Measurements from ENCODE around the gene OR6B1. TPM values are rescaled to one million over a fixed set of nuclear protein-coding genes. Genes with fewer than 3 reads are reported as not detected.

OR6B1 gene
- total RNA-seq, 1 donor from 2014 or later = not detected

DNA sequence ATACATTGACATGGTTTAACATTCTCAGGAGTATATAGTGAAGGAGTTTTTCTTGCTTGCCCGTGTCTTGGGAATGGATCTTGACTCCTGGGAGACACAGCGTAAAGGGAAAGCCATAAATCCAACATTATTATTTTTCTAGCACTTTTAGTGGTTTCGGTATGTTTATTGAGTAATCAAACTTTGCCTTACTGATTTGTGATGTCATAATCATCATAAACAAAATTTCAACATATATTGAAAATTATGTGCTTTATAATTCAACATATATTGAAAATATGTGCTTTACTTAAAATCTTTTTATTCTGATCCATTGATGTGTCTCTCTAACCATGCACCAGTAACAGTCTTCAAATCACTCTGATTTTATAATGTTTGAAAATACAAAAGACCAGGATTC lies 28.4 kb downstream of the OR6B1 start:
- Mint-ChIP-seq H3K27ac (ENCODE audit: unreplicated experiment) (no peak overlapping the region), H3K4me3 (ENCODE audit: unreplicated experiment) (no peak overlapping the region), H3K27me3 (ENCODE audit: unreplicated experiment) (no peaks in the 10 kb centered on the region), H3K4me1 (ENCODE audit: low read depth, unreplicated experiment) (no peaks in the 10 kb centered on the region), H3K9me3 (ENCODE audit: unreplicated experiment) (no peaks in the 10 kb centered on the region), H3K36me3 (ENCODE audit: unreplicated experiment) (no peaks in the 10 kb centered on the region)
- TF ChIP-seq, protein P1, sequence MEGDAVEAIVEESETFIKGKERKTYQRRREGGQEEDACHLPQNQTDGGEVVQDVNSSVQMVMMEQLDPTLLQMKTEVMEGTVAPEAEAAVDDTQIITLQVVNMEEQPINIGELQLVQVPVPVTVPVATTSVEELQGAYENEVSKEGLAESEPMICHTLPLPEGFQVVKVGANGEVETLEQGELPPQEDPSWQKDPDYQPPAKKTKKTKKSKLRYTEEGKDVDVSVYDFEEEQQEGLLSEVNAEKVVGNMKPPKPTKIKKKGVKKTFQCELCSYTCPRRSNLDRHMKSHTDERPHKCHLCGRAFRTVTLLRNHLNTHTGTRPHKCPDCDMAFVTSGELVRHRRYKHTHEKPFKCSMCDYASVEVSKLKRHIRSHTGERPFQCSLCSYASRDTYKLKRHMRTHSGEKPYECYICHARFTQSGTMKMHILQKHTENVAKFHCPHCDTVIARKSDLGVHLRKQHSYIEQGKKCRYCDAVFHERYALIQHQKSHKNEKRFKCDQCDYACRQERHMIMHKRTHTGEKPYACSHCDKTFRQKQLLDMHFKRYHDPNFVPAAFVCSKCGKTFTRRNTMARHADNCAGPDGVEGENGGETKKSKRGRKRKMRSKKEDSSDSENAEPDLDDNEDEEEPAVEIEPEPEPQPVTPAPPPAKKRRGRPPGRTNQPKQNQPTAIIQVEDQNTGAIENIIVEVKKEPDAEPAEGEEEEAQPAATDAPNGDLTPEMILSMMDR (IDR thresholded peaks at IDR 0.05; ENCODE audit: partially characterized antibody, unreplicated experiment) = no peak
- no peak for DNase-seq

DNA sequence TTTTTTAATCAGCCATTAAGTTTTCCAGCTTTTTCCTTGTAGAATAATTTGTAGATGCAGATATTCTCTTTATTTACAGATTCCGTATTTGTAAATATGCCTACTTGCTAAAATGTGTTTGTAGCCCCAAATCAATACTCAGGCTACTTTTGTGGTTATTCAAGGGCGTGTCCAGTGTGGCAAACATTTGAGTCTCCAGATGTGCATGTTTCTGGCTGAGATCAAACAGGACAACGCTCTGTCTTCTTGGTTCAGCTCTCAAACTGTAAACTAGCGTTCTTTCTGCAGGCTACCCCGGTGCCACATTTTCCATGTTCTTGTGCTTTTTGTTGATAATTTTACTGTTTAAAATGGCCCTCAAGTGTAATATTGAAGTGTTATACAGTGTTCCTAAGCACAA lies 32.4 kb downstream of the OR6B1 start:
- no peaks in the 10 kb centered on the region for H3K36me3 Mint-ChIP-seq (ENCODE audit: unreplicated experiment)
- peak overlapping the region; percentile 36 for H3K27ac Mint-ChIP-seq (ENCODE audit: unreplicated experiment)
- H3K4me1 Mint-ChIP-seq (ENCODE audit: low read depth, unreplicated experiment) = no peaks in the 10 kb centered on the region
- DNase-seq = no peak
- TF ChIP-seq, protein P1 (IDR thresholded peaks at IDR 0.05; ENCODE audit: partially characterized antibody, unreplicated experiment) = no peak
- H3K4me3 Mint-ChIP-seq (ENCODE audit: unreplicated experiment) = no peak overlapping the region
- H3K9me3 Mint-ChIP-seq (ENCODE audit: unreplicated experiment) = no peaks in the 10 kb centered on the region
- H3K27me3 Mint-ChIP-seq (ENCODE audit: unreplicated experiment) = no peaks in the 10 kb centered on the region

DNA sequence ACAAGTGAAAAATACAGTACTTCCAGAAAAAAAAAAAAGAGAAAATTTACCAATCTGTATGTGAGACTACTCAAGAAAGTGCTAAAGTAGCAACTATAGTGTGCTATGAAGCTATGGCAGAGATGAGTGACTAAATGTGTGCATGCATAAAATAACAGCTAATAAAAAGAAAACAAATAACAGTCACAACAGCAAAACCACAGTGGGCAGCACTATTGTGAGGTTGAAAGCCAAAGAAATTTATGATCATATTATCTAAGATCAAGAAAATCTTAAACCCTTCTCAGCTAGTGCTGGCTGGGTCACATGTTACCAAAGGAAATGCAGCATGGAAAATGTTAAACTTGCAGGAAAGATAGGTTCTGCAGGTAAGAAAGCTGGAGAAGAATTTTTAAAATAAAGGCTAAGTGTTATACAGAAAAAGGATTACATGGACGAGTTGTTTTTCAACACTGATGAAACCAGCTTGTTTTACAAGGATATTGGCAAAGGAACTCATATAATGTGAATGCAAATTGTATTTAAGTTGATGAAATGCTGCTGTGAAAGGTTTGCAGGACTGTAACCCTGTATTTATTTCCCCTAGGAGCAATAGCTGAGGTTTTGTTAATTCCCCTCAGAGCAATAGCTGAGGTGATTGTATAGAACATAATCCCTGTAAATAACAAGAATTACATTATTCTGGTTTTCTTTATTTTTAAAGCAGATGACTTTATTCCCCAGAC lies 33.0 kb downstream of the OR6B1 start:
- H3K9me3 Mint-ChIP-seq (ENCODE audit: unreplicated experiment) = no peaks in the 10 kb centered on the region
- TF ChIP-seq, protein P1 (IDR thresholded peaks at IDR 0.05; ENCODE audit: partially characterized antibody, unreplicated experiment) = no peak
- no peaks in the 10 kb centered on the region for H3K4me1 Mint-ChIP-seq (ENCODE audit: low read depth, unreplicated experiment)
- no peaks in the 10 kb centered on the region for H3K36me3 Mint-ChIP-seq (ENCODE audit: unreplicated experiment)
- H3K4me3 Mint-ChIP-seq (ENCODE audit: unreplicated experiment) = no peak overlapping the region
- H3K27me3 Mint-ChIP-seq (ENCODE audit: unreplicated experiment) = no peaks in the 10 kb centered on the region
- no peak overlapping the region for H3K27ac Mint-ChIP-seq (ENCODE audit: unreplicated experiment)
- DNase-seq = no peak

DNA sequence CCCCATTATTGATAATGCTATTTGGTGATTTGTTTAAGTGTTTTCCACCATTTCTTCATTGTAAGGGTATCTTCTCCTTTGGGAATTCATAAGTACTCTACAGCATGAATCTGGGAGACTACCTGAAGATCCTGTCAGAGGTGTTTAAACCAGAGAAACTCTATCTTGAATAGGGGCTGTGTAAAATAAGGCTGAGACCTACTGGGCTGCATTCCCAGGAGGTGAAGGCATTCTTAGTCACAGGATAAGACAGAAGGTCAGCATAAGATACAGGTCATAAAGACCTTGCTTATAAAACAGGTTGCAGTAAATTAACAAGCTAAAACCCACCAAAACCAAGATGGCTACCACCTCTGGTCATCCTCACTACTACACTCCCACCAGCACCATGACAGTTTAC lies 35.3 kb downstream of the OR6B1 start:
- TF ChIP-seq, protein P1 (IDR thresholded peaks at IDR 0.05; ENCODE audit: partially characterized antibody, unreplicated experiment) = no peak
- H3K27ac Mint-ChIP-seq (ENCODE audit: unreplicated experiment) = no peak overlapping the region
- H3K9me3 Mint-ChIP-seq (ENCODE audit: unreplicated experiment) = no peaks in the 10 kb centered on the region
- no peaks in the 10 kb centered on the region for H3K27me3 Mint-ChIP-seq (ENCODE audit: unreplicated experiment)
- no peak for DNase-seq
- no peaks in the 10 kb centered on the region for H3K4me1 Mint-ChIP-seq (ENCODE audit: low read depth, unreplicated experiment)
- H3K36me3 Mint-ChIP-seq (ENCODE audit: unreplicated experiment) = no peaks in the 10 kb centered on the region
- no peak overlapping the region for H3K4me3 Mint-ChIP-seq (ENCODE audit: unreplicated experiment)

DNA sequence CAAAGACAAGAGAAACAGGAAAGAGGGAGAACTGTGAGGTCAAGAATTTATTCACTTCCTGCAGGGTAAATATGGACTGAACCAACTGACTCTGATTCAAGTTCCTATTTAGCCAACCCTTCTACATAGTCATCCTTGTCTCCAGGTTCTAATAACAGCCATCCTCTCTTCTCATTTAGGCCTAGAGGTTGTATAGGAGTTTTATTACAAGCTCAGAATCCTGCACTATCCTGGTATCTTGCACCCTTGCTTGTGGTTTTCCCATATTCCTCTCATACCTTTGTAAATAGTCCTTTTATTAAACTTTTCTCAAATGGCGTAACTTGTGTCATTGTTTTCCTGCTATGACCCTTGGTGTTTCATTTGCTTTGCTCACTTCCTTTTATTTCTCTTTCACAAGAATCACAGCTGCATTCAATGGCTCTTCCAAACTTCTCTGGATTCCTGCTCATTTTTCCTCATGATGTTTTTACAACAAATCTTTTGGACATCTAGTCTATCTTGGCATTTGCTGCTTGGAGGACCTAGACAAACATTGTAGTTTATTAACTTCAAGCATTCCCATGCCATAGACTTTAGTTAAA lies 36.3 kb downstream of the OR6B1 start:
- DNase-seq = no peak
- H3K27me3 Mint-ChIP-seq (ENCODE audit: unreplicated experiment) = no peaks in the 10 kb centered on the region
- H3K27ac Mint-ChIP-seq (ENCODE audit: unreplicated experiment) = no peak overlapping the region
- no peaks in the 10 kb centered on the region for H3K9me3 Mint-ChIP-seq (ENCODE audit: unreplicated experiment)
- TF ChIP-seq, protein P1 (IDR thresholded peaks at IDR 0.05; ENCODE audit: partially characterized antibody, unreplicated experiment) = no peak
- no peak overlapping the region for H3K4me3 Mint-ChIP-seq (ENCODE audit: unreplicated experiment)
- no peaks in the 10 kb centered on the region for H3K36me3 Mint-ChIP-seq (ENCODE audit: unreplicated experiment)
- H3K4me1 Mint-ChIP-seq (ENCODE audit: low read depth, unreplicated experiment) = no peaks in the 10 kb centered on the region

Data from glutamatergic neuron (in vitro differentiated cells).